ENCODE measurements around the gene ATG16L2.
A peak's percentile ranks its signal among the peaks of the same experiment; 100 is the strongest.

Gene ATG16L2

GRCh38 chr11:72781313-72782080 is 32.7 kb upstream of the ATG16L2 start:
- peaks cover 5% of the 10 kb centered on the region for H3K27me3 ChIP-seq (ENCODE audit: insufficient read depth, poor library complexity, severe bottlenecking)
- H3K4me3 ChIP-seq (replicated peaks; ENCODE audit: insufficient read depth, low read length), result peak overlapping the region; percentile 31
- no peak overlapping the region for H3K27ac ChIP-seq (replicated peaks)
- no peak for TF ChIP-seq REST (IDR thresholded peaks at IDR 0.05; ENCODE audit: insufficient replicate concordance, low read depth)
- TF ChIP-seq CTCF (IDR thresholded peaks at IDR 0.05; ENCODE audit: insufficient read depth, low read length), result no peak
- TF ChIP-seq GABPA (IDR thresholded peaks at IDR 0.05; ENCODE audit: low read depth), result no peak
- TF ChIP-seq SPI1 (IDR thresholded peaks at IDR 0.05; ENCODE audit: borderline replicate concordance, low read depth), result no peak
- no peak for TF ChIP-seq POLR2AphosphoS5 (IDR thresholded peaks at IDR 0.05; ENCODE audit: low read depth)
- no peak for DNase-seq (ENCODE audit: low read depth in 1 of 2, low spot score in 1 of 2)

- Histone ChIP-seq H3K27me3 (ENCODE audit: insufficient read depth, poor library complexity, severe bottlenecking) (peaks cover 5% of the 10 kb centered on the region), H3K4me3 (replicated peaks; ENCODE audit: insufficient read depth, low read length) (peak overlapping the region; percentile 31), H3K27ac (replicated peaks) (no peak overlapping the region)
- no peak for DNase-seq (ENCODE audit: low read depth in 1 of 2, low spot score in 1 of 2)
- TF ChIP-seq POLR2AphosphoS5 (IDR thresholded peaks at IDR 0.05; ENCODE audit: low read depth) (no peak), CTCF (IDR thresholded peaks at IDR 0.05; ENCODE audit: insufficient read depth, low read length) (no peak), SPI1 (IDR thresholded peaks at IDR 0.05; ENCODE audit: borderline replicate concordance, low read depth) (no peak), GABPA (IDR thresholded peaks at IDR 0.05; ENCODE audit: low read depth) (no peak), REST (IDR thresholded peaks at IDR 0.05; ENCODE audit: insufficient replicate concordance, low read depth) (no peak)
Observed at GRCh38 chr11:72782081-72782920, 31.9 kb upstream of the ATG16L2 start.

- Histone ChIP-seq H3K27me3 (ENCODE audit: insufficient read depth, poor library complexity, severe bottlenecking) (peaks cover 5% of the 10 kb centered on the region), H3K27ac (replicated peaks) (no peak overlapping the region), H3K4me3 (replicated peaks; ENCODE audit: insufficient read depth, low read length) (no peak overlapping the region)
- TF ChIP-seq CTCF (IDR thresholded peaks at IDR 0.05; ENCODE audit: insufficient read depth, low read length), result no peak
- no peak for DNase-seq (ENCODE audit: low read depth in 1 of 2, low spot score in 1 of 2)
Observed at GRCh38 chr11:72783144-72783905, 30.9 kb upstream of the ATG16L2 start.

Data from HL-60 (cell line).